Upper lobe of left lung (tissue), 4 donors: ENCODE measurements around the gene RCAN3.

ENCODE experiments used
- EP300 ChIP-seq, 4 donors: sonication (generic); formaldehyde crosslinking; IDR thresholded peaks; one replicate each; pipeline ENCODE4 v1.5.1; 2017; ENCODE audit warnings: antibody characterized with exemption in 4 of 4, control low read depth in 2 of 4
- POLR2A ChIP-seq, 4 donors: fragments of 450-650 bp; IDR thresholded peaks; one replicate each; pipeline ENCODE4 v1.5.1; 2016 to 2017; ENCODE audit warnings: antibody characterized with exemption in 4 of 4, mild to moderate bottlenecking in 2 of 4
- TF ChIP-seq, protein P1 (sequence below), 6 experiments: fragments of 450-650 bp in 4 of 6; fragments of 200-600 bp in 2 of 6; sonication (generic) in 2 of 6; IDR thresholded peaks; one replicate each; pipeline ENCODE4 v1.5.1; 2016 to 2019; ENCODE audit warnings: antibody characterized with exemption in 6 of 6

DNA sequence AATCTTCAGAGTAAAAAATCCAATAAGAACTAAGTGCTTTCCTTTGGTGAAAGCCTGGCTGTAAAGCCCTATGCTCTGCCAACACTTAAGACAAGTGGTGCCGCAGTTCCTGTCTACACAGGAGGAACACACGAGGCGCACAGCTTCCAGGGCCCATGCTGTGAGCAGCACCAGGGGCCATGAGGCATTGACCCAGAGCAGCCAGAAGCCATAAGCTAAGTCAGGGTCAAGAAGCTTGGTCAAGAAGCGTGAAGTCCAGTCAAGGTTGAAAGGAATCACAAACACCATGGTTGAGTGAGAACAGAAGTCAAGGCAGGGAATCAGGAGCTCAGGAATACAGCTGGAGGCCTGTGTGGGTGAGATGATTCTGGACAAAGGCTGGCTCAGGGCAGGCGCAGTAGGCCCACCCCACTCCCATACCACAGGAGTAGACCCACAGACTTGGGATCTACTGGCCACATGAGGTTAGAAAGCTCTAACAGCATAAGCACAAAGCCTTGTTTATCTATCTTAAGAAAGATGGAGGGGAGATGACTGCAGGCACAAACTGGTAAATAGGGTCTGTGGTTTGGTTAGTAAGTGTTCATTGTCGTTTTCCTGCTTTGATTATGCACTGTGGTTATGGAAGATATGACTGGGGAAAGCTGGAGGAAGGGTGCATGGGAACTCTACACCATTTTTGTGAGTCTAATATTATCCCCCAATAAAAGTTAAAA lies 42.9 kb upstream of the RCAN3 start:
- TF ChIP-seq, protein P1, sequence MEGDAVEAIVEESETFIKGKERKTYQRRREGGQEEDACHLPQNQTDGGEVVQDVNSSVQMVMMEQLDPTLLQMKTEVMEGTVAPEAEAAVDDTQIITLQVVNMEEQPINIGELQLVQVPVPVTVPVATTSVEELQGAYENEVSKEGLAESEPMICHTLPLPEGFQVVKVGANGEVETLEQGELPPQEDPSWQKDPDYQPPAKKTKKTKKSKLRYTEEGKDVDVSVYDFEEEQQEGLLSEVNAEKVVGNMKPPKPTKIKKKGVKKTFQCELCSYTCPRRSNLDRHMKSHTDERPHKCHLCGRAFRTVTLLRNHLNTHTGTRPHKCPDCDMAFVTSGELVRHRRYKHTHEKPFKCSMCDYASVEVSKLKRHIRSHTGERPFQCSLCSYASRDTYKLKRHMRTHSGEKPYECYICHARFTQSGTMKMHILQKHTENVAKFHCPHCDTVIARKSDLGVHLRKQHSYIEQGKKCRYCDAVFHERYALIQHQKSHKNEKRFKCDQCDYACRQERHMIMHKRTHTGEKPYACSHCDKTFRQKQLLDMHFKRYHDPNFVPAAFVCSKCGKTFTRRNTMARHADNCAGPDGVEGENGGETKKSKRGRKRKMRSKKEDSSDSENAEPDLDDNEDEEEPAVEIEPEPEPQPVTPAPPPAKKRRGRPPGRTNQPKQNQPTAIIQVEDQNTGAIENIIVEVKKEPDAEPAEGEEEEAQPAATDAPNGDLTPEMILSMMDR (IDR thresholded peaks at IDR 0.05), result no peak
- no peak for TF ChIP-seq EP300 (IDR thresholded peaks at IDR 0.05)
- TF ChIP-seq POLR2A (IDR thresholded peaks at IDR 0.05), result no peak
